A549 treated with ZK216348 at 1 μM for 4 hours (cell line): ENCODE results near the gene HIC2. TPM values are rescaled to one million over a fixed set of nuclear protein-coding genes. Genes with fewer than 3 reads are reported as not detected.

ENCODE experiments used
- total RNA-seq: library from RNA; stranded (reverse); fragments of 200-300 nt; extraction: Qiagen RNA extraction; gene quantifications from 5 replicates; pipeline ENCODE4 v1.2.3, GENCODE V29; 2022; ENCODE audit warnings: low read depth

Gene HIC2, protein sequence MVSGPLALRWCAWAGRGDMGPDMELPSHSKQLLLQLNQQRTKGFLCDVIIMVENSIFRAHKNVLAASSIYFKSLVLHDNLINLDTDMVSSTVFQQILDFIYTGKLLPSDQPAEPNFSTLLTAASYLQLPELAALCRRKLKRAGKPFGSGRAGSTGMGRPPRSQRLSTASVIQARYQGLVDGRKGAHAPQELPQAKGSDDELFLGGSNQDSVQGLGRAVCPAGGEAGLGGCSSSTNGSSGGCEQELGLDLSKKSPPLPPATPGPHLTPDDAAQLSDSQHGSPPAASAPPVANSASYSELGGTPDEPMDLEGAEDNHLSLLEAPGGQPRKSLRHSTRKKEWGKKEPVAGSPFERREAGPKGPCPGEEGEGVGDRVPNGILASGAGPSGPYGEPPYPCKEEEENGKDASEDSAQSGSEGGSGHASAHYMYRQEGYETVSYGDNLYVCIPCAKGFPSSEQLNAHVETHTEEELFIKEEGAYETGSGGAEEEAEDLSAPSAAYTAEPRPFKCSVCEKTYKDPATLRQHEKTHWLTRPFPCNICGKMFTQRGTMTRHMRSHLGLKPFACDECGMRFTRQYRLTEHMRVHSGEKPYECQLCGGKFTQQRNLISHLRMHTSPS
- 1.9 to 3.2 TPM (median 2.9 TPM) in 5 replicates for total RNA-seq

GRCh38 chr22:21417227-21417746 is at the start of gene HIC2:
Gene HIC2, plus strand, starts transcription at chr22:21417371. Its CDS starts 25,461 bp downstream, at chr22:21442832.

DNA sequence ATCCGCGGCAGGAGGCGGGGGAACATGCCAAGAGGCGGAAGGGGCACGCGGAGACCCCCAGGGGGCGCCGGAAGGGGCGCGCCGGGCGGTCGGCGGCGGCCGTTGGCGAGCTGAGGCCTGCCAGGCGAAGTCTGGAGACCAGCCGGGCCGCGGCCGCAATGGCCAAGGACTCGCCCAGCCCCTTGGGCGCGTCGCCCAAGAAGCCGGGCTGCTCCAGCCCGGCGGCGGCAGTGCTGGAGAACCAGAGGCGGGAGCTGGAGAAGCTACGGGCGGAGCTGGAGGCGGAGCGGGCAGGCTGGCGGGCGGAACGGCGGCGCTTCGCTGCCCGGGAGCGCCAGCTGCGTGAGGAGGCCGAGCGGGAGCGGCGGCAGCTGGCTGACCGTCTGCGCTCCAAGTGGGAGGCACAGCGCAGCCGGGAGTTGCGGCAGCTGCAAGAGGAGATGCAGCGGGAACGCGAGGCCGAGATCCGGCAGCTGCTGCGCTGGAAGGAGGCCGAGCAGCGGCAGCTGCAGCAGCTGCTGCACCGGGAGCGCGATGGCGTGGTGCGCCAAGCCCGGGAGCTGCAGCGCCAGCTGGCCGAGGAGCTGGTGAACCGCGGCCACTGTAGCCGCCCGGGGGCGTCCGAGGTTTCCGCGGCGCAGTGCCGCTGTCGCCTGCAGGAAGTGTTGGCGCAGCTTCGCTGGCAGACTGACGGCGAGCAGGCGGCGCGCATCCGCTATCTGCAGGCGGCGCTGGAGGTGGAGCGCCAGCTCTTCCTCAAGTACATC is 33.3 kb upstream of the HIC2 start, which contains the start of gene RIMBP3B:
TSS of gene RIMBP3B (plus strand) at position 51 of the 767 bp plus-strand sequence. CDS start at position 159, 108 bp downstream.

GRCh38 chr22:21467337-21468193 is 50.4 kb downstream of the HIC2 start, which contains the start of gene TMEM191C:
Gene TMEM191C, plus strand, starts transcription at chr22:21467387. Its CDS starts 73 bp downstream, at chr22:21467460.

Other genes starting within 250 kb of the HIC2 start
- 0.19 to 0.67 TPM (median 0.42 TPM) in 5 replicates for gene RIMBP3B, start 33.6 kb upstream of the HIC2 start, total RNA-seq
- gene TMEM191C, start 50.0 kb downstream of the HIC2 start, total RNA-seq = 0.88 to 2.1 TPM (median 1.3 TPM) in 5 replicates
- 0.13 to 0.64 TPM (median 0.22 TPM) in 5 replicates for gene RIMBP3C, start 134.1 kb downstream of the HIC2 start, total RNA-seq
- gene UBE2L3, start 150.3 kb downstream of the HIC2 start, total RNA-seq = 60.1 to 94.2 TPM (median 62.8 TPM) in 5 replicates
- 27.4 to 58.2 TPM (median 57.3 TPM) in 5 replicates for gene YDJC, start 212.7 kb downstream of the HIC2 start, total RNA-seq
- gene CCDC116, start 215.4 kb downstream of the HIC2 start, total RNA-seq = not detected in 5 replicates
- gene SDF2L1, start 224.9 kb downstream of the HIC2 start, total RNA-seq = 24.9 to 65.1 TPM (median 55.0 TPM) in 5 replicates
- gene PPIL2, start 248.6 kb downstream of the HIC2 start, total RNA-seq = 16.9 to 22.9 TPM (median 22.4 TPM) in 5 replicates